Spleen (tissue), 11 donors: ENCODE data around the gene DENND6B. TPM values are rescaled to one million over a fixed set of nuclear protein-coding genes. Genes with fewer than 3 reads are reported as not detected.
A peak's percentile ranks its signal among the peaks of the same experiment; 100 is the strongest.
"Not testable (repeated sequence)": the region's sequence is repeated elsewhere in the genome, so short reads cannot be mapped to it uniquely, and the experiment has no call there.

ENCODE experiments used
- DNase-seq: peaks from one replicate; pipeline ENCODE4 v3.0.0-alpha.2; 2020
- H3K27ac ChIP-seq, 8 donors: fragments of 200-600 bp; sonication (generic) in 7 of 8; 1 replicate in 4 of 8; 2 replicates in 4 of 8; pipeline versions ENCODE4 v1.5.0 to v1.8.0; 2016 to 2021; ENCODE audit warnings: inconsistent platforms in 4 of 8, mild to moderate bottlenecking in 4 of 8, moderate library complexity in 1 of 8
- H3K27me3 ChIP-seq, 7 donors: fragments of 200-600 bp; sonication (generic) in 6 of 7; replicated peaks in 1 of 7; 1 replicate in 4 of 7; 2 replicates in 3 of 7; pipeline versions ENCODE4 v1.5.0 to v1.8.0; 2016 to 2021; ENCODE audit warnings: inconsistent platforms in 3 of 7, mild to moderate bottlenecking in 1 of 7
- H3K36me3 ChIP-seq, 6 donors: fragments of 200-600 bp; sonication (generic) in 5 of 6; 1 replicate in 4 of 6; 2 replicates in 2 of 6; pipeline versions ENCODE4 v1.5.0 to v1.8.0; 2016 to 2021; ENCODE audit warnings: inconsistent platforms in 2 of 6
- H3K4me1 ChIP-seq, 6 donors: fragments of 200-600 bp; sonication (generic) in 5 of 6; 1 replicate in 3 of 6; 2 replicates in 3 of 6; pipeline versions ENCODE4 v1.5.0 to v1.8.0; 2016 to 2021; ENCODE audit warnings: inconsistent platforms in 3 of 6
- H3K4me3 ChIP-seq, 8 donors: fragments of 200-600 bp; sonication (generic) in 7 of 8; 1 replicate in 4 of 8; 2 replicates in 4 of 8; pipeline versions ENCODE4 v1.5.0 to v1.8.0; 2016 to 2021; ENCODE audit warnings: inconsistent platforms in 4 of 8, mild to moderate bottlenecking in 4 of 8, moderate library complexity in 2 of 8
- H3K9me3 ChIP-seq, 8 donors: fragments of 200-600 bp; sonication (generic) in 7 of 8; 1 replicate in 4 of 8; 2 replicates in 4 of 8; pipeline versions ENCODE4 v1.5.0 to v1.8.0; 2016 to 2021; ENCODE audit warnings: inconsistent platforms in 4 of 8
- CTCF ChIP-seq, 11 experiments: fragments of 200-600 bp in 7 of 11; fragments of 450-650 bp in 4 of 11; sonication (generic) in 4 of 11; IDR thresholded peaks in 8 of 11; conservative IDR thresholded peaks in 3 of 11; 1 replicate in 7 of 11; 2 replicates in 4 of 11; pipeline versions ENCODE4 v1.4.0 to v1.8.0; 2016 to 2021; ENCODE audit warnings: antibody characterized with exemption in 11 of 11, inconsistent platforms in 4 of 11, mild to moderate bottlenecking in 1 of 11
- POLR2A ChIP-seq, 3 donors: fragments of 450-650 bp; IDR thresholded peaks; one replicate each; pipeline ENCODE4 v1.5.1; 2017; ENCODE audit warnings: antibody characterized with exemption in 3 of 3, mild to moderate bottlenecking in 1 of 3
- POLR2AphosphoS5 ChIP-seq, 3 donors: sonication (generic); formaldehyde crosslinking; IDR thresholded peaks; one replicate each; pipeline ENCODE4 v1.5.1; 2017; ENCODE audit warnings: antibody characterized with exemption in 3 of 3
- WGBS, 5 donors: extraction: QIAGEN DNeasy Blood & Tissue Kit in 3 of 5; methylation state at CpG; one replicate each; pipeline versions ENCODE4 v1.1.5 to v1.1.7; 2013 to 2018; 5-methylcytosine and 5-hydroxymethylcytosine counted together
- intact Hi-C: fragments of 100-400 bp; cut with DNase I; formaldehyde crosslinking; loops from one replicate; pipeline ENCODE4 v1.15.0; 2023; ENCODE audit warnings: low total_unique reads
- polyA plus RNA-seq, 3 donors: library from polyadenylated mRNA; stranded (reverse); fragments of 200-250 nt; gene quantifications; one replicate each; pipeline ENCODE4 v1.2.1, GENCODE V29; 2013
- total RNA-seq, 7 donors: library from RNA; depleted of rRNA in 3 of 7; stranded (reverse); fragments of >200 nt in 3 of 7; fragmentation: NEBNext Ultra II Directional in 4 of 7; extraction: Animal tissue kit (Norgen Biotek cat#: 25700) in 4 of 7; gene quantifications; one replicate each; pipeline versions ENCODE4 v1.1.0 to v1.2.1, GENCODE V29; 2016 to 2021
- donor health status: healthy with polysubstance abuse.
- donor health status: DM: no; HTN: no; CAD: no; lungs with moderate emphysema.
- donor health status: DM: no; HTN: no; CAD: no.
- donor health status: Bipolar disorder and iron deficiency.
- donor health status: healthy.
- donor health status: DM: no; HTN: no; CAD: no.
- donor health status: DM: yes; HTN: yes; CAD: no.

Gene DENND6B
- total and polyA plus RNA-seq, 10 donors = 4.5 to 10.4 (median 6.3) TPM

- Histone ChIP-seq H3K27me3 (peaks cover 0 to 33% (median 18%) of the 10 kb centered on the region in 7 donors), H3K4me1 (peaks cover 18 to 71% (median 48%) of the 10 kb centered on the region in 6 donors), H3K4me3 (no peak overlapping the region), H3K27ac (peak overlapping the region in 5 of 8 donors; percentile 7 to 59 (median 46)), H3K9me3 (no peaks in the 10 kb centered on the region), H3K36me3 (peaks cover 0 to 57% (median 42%) of the 10 kb centered on the region in 6 donors)
- 43 to 84% (median 72%) methylated on average over 6 to 7 of the region's 7 CpGs for WGBS, 5 donors
- DNase-seq = no peak
- intact Hi-C loops = loop anchor here (5.0 kb wide), 1 partner anchor 53 kb away; the partner anchor contains the start of gene DENND6B
- TF ChIP-seq POLR2AphosphoS5 (IDR thresholded peaks at IDR 0.05) (no peak), POLR2A (IDR thresholded peaks at IDR 0.05) (no peak), CTCF (IDR thresholded peaks at IDR 0.05 in 8 of 11, conservative IDR thresholded peaks at IDR 0.05 in 3 of 11) (no peak)
These were observed 52.0 kb downstream of the DENND6B start for GRCh38 chr22:50274771-50275170.

- Histone ChIP-seq H3K27me3 (peaks cover 0 to 38% (median 18%) of the 10 kb centered on the region in 7 donors), H3K4me1 (peaks cover 18 to 76% (median 53%) of the 10 kb centered on the region in 6 donors), H3K27ac (peak overlapping the region in 1 of 8 donors; percentile 26), H3K9me3 (no peaks in the 10 kb centered on the region), H3K4me3 (no peak overlapping the region), H3K36me3 (peaks cover 0 to 53% (median 38%) of the 10 kb centered on the region in 6 donors)
- TF ChIP-seq CTCF (IDR thresholded peaks at IDR 0.05 in 8 of 11, conservative IDR thresholded peaks at IDR 0.05 in 3 of 11) = peak in 8 of 11 experiments; percentile 13 to 65 (median 46)
- no peak for TF ChIP-seq POLR2A (IDR thresholded peaks at IDR 0.05)
- peak in 1 of 3 donors; percentile 39 for TF ChIP-seq POLR2AphosphoS5 (IDR thresholded peaks at IDR 0.05)
- intact Hi-C loops = loop anchor here (5.0 kb wide), 1 partner anchor 53 kb away; the partner anchor contains the start of gene DENND6B
- no peak for DNase-seq
- 17 to 27% (median 23%) methylated on average over 5 to 7 of the region's 7 CpGs for WGBS, 5 donors
These were observed 52.5 kb downstream of the DENND6B start for GRCh38 chr22:50274311-50274710.

GRCh38 chr22:50273781-50274180 is 53.0 kb downstream of the DENND6B start:
- peaks cover 18 to 81% (median 56%) of the 10 kb centered on the region in 6 donors for H3K4me1 ChIP-seq
- peak overlapping the region in 1 of 8 donors; percentile 26 for H3K27ac ChIP-seq
- H3K27me3 ChIP-seq = peaks cover 0 to 43% (median 18%) of the 10 kb centered on the region in 7 donors
- WGBS, 5 donors = 82 to 89% (median 86%) methylated on average over 10 of the region's 10 CpGs
- intact Hi-C loops = loop anchor here (5.0 kb wide), 1 partner anchor 54 kb away; the partner anchor contains the start of gene DENND6B
- H3K9me3 ChIP-seq, H3K4me3 ChIP-seq, DNase-seq: not testable (repeated sequence)
- peak in 1 of 3 donors; percentile 2 for TF ChIP-seq POLR2AphosphoS5 (IDR thresholded peaks at IDR 0.05)
- H3K36me3 ChIP-seq = peaks cover 0 to 47% (median 32%) of the 10 kb centered on the region in 6 donors

- intact Hi-C loops = loop anchor here (5.0 kb wide), 1 partner anchor 54 kb away; the partner anchor contains the start of gene DENND6B
- not testable (repeated sequence) for H3K27ac ChIP-seq, H3K4me3 ChIP-seq, H3K9me3 ChIP-seq, DNase-seq
- Histone ChIP-seq H3K27me3 (peaks cover 0 to 47% (median 18%) of the 10 kb centered on the region in 7 donors), H3K36me3 (peaks cover 0 to 43% (median 28%) of the 10 kb centered on the region in 6 donors), H3K4me1 (peaks cover 18 to 85% (median 59%) of the 10 kb centered on the region in 6 donors)
- WGBS, 5 donors = 52 to 100% (median 67%) methylated on average over 1 to 11 of the region's 11 CpGs
These were observed 53.5 kb downstream of the DENND6B start for GRCh38 chr22:50273352-50273751.
